Gastroesophageal sphincter (tissue), 3 donors: ENCODE data around the gene DLK1.

ENCODE experiments used
- CTCF ChIP-seq, 4 experiments: fragments of 200-600 bp in 2 of 4; fragments of 450-650 bp in 2 of 4; sonication (generic) in 1 of 4; IDR thresholded peaks; one replicate each; pipeline ENCODE4 v1.5.1; 2017 to 2019; ENCODE audit warnings: antibody characterized with exemption in 4 of 4, mild to moderate bottlenecking in 2 of 4, moderate library complexity in 2 of 4
- EP300 ChIP-seq: sonication (generic); formaldehyde crosslinking; IDR thresholded peaks from one replicate; pipeline ENCODE4 v1.6.1; 2017; ENCODE audit warnings: antibody characterized with exemption, mild to moderate bottlenecking
- POLR2A ChIP-seq, 2 donors: fragments of 450-650 bp; IDR thresholded peaks; one replicate each; pipeline ENCODE4 v1.6.1; 2017; ENCODE audit warnings: antibody characterized with exemption in 2 of 2, mild to moderate bottlenecking in 2 of 2, moderate library complexity in 1 of 2
- POLR2AphosphoS5 ChIP-seq: sonication (generic); formaldehyde crosslinking; IDR thresholded peaks from one replicate; pipeline ENCODE4 v1.6.1; 2017; ENCODE audit warnings: antibody characterized with exemption

GRCh38 chr14:100694579-100695422, 31.9 kb upstream of the DLK1 start:
- TF ChIP-seq CTCF (IDR thresholded peaks at IDR 0.05) (no peak), POLR2AphosphoS5 (no peak), POLR2A (IDR thresholded peaks at IDR 0.05) (no peak), EP300 (no peak)
